Activated T-helper 1 cell treated with anti-CD3 and anti-CD28 coated beads, Interleukin-12 subunit alpha, Interleukin-12 subunit beta, Interleukin-2, Interleukin-4 antibody, amounts not matched to agents 30 ng/mL and 10 ng/mL and 1 ng/mL, durations not matched to agents 14 hours and 24 hours and 36 hours (primary cell): ENCODE results near the gene SYNGR2. TPM values are rescaled to one million over a fixed set of nuclear protein-coding genes. Genes with fewer than 3 reads are reported as not detected.

Experiments used
- DNase-seq: peaks from one replicate; pipeline ENCODE4 v3.0.0; 2021; ENCODE audit warnings: low spot score
- H3K27ac Mint-ChIP-seq: one replicate; pipeline ENCODE4 v1.8.0; 2021; ENCODE audit warnings: mild to moderate bottlenecking, mixed read lengths
- H3K27me3 Mint-ChIP-seq: one replicate; pipeline ENCODE4 v1.8.0; 2022; ENCODE audit warnings: mild to moderate bottlenecking, moderate library complexity, mixed read lengths; ENCODE audit not compliant: insufficient read depth
- H3K36me3 Mint-ChIP-seq: one replicate; pipeline ENCODE4 v1.8.0; 2021; ENCODE audit warnings: low read depth, mixed read lengths
- H3K4me1 Mint-ChIP-seq: one replicate; pipeline ENCODE4 v1.8.0; 2021; ENCODE audit warnings: low read depth, mixed read lengths
- H3K4me3 Mint-ChIP-seq: one replicate; pipeline ENCODE4 v1.8.0; 2021; ENCODE audit warnings: mild to moderate bottlenecking, moderate library complexity, mixed read lengths
- H3K9me3 Mint-ChIP-seq: one replicate; pipeline ENCODE4 v1.8.0; 2021; ENCODE audit warnings: mixed read lengths
- intact Hi-C: fragments of 100-400 bp; cut with micrococcal nuclease; formaldehyde crosslinking; loops from one replicate; pipeline ENCODE4 v1.15.1; 2024
- total RNA-seq: library from RNA; stranded (reverse); gene quantifications from 2 replicates; pipeline ENCODE4 v1.2.3, GENCODE V29; 2022

SYNGR2 gene
- total RNA-seq, 1 donor from 2014 or later = 131 TPM

- intact Hi-C loops = no loop called here
- Mint-ChIP-seq H3K9me3 (no peaks in the 10 kb centered on the region), H3K27me3 (no peaks in the 10 kb centered on the region), H3K4me1 (peaks cover 57% of the 10 kb centered on the region), H3K4me3 (peak overlapping the region; percentile 90), H3K36me3 (peaks cover 31% of the 10 kb centered on the region), H3K27ac (peak overlapping the region; percentile 67)
- DNase-seq = no peak
Measured at GRCh38 chr17:78125976-78126894, 42.1 kb upstream of the SYNGR2 start.

- H3K27me3 Mint-ChIP-seq = no peaks in the 10 kb centered on the region
- peak overlapping the region; percentile 90 for H3K4me3 Mint-ChIP-seq
- intact Hi-C loops = no loop called here
- peaks cover 51% of the 10 kb centered on the region for H3K4me1 Mint-ChIP-seq
- no peaks in the 10 kb centered on the region for H3K9me3 Mint-ChIP-seq
- no peak for DNase-seq
- peaks cover 26% of the 10 kb centered on the region for H3K36me3 Mint-ChIP-seq
- peak overlapping the region; percentile 87 for H3K27ac Mint-ChIP-seq
Measured at GRCh38 chr17:78126895-78127238, 41.5 kb upstream of the SYNGR2 start.

GRCh38 chr17:78127239-78127887 lies 41.0 kb upstream of the SYNGR2 start:
- peak overlapping the region; percentile 87 for H3K27ac Mint-ChIP-seq
- peaks cover 25% of the 10 kb centered on the region for H3K36me3 Mint-ChIP-seq

GRCh38 chr17:78127888-78128550 lies 40.4 kb upstream of the SYNGR2 start:
- H3K4me3 Mint-ChIP-seq = peak overlapping the region; percentile 90
- no peaks in the 10 kb centered on the region for H3K9me3 Mint-ChIP-seq
- H3K4me1 Mint-ChIP-seq = peaks cover 44% of the 10 kb centered on the region
- no peaks in the 10 kb centered on the region for H3K27me3 Mint-ChIP-seq
- H3K27ac Mint-ChIP-seq = peak overlapping the region; percentile 87
- peaks cover 22% of the 10 kb centered on the region for H3K36me3 Mint-ChIP-seq
- intact Hi-C loops = loop anchor here (1.0 to 2.0 kb wide), 2 partner anchors 40 to 1391 kb away; partner anchors contain the start of genes SRSF2 and SYNGR2
- no peak for DNase-seq

More at GRCh38 chr17:78127239-78127887, 41.0 kb upstream of the SYNGR2 start:
- Mint-ChIP-seq H3K4me1 (peaks cover 48% of the 10 kb centered on the region), H3K9me3 (no peaks in the 10 kb centered on the region), H3K4me3 (peak overlapping the region; percentile 90), H3K27me3 (no peaks in the 10 kb centered on the region)
- DNase-seq = peak; percentile 67
- intact Hi-C loops = no loop called here

DNA sequence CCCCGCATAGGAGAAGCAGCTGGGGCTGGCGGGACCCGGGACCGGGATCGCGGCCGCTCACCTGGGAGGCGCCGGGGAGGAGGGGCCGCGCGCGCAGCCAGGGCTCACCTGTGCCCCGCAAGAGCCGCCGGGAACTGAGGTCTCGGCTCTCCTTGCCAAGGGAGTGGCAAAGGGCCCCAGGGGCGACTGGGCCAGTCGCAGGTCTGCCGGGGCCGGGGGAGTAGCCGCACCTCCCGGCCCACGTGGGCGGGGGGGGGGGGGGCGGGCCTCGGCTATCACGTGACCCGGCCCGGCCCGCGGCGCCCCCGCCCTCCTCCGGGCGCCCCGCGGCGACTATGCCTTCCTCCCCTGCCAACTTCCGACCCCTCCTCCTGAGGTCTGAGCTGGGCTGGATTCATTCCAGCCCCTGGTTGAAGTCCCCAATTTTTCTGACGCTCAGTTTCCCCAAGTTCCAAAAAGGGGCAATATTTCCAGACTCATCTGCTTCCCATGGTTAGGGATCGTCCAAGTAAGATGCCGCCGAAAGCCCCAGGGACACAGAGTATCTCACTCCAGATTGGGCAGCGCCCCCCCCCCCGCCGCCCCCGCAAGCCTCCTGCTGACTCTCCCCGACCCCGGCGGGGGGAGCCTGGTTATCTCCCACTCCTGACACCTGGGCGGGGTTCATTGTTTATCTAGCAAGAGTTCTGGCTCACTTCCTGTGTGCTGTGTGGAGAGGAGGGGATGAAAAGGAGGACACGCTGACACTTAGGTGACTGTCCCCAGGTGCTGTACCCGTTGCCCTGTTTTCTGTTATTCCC lies 39.6 kb upstream of the SYNGR2 start, which contains the start of gene TMC6:
Gene TMC6, minus strand, starts transcription at position 205 of the 800 bp plus-strand sequence. CDS start 1,923 bp downstream, outside the sequence.
- peak within 1 kb of the TSS; percentile 98 for H3K4me3 Mint-ChIP-seq
- intact Hi-C loops = loop anchor here (1.0 to 2.0 kb wide), 4 partner anchors 7 to 1392 kb away; partner anchors contain the start of genes AFMID, SRSF2, SYNGR2 and TK1
- peaks cover 44% of the 10 kb centered on the region for H3K4me1 Mint-ChIP-seq
- H3K9me3 Mint-ChIP-seq = no peaks in the 10 kb centered on the region
- H3K36me3 Mint-ChIP-seq = peaks cover 21% of the 10 kb centered on the region
- H3K27ac Mint-ChIP-seq = peak within 1 kb of the TSS; percentile 99
- H3K27me3 Mint-ChIP-seq = no peaks in the 10 kb centered on the region
- peak; percentile 56 for DNase-seq

DNA sequence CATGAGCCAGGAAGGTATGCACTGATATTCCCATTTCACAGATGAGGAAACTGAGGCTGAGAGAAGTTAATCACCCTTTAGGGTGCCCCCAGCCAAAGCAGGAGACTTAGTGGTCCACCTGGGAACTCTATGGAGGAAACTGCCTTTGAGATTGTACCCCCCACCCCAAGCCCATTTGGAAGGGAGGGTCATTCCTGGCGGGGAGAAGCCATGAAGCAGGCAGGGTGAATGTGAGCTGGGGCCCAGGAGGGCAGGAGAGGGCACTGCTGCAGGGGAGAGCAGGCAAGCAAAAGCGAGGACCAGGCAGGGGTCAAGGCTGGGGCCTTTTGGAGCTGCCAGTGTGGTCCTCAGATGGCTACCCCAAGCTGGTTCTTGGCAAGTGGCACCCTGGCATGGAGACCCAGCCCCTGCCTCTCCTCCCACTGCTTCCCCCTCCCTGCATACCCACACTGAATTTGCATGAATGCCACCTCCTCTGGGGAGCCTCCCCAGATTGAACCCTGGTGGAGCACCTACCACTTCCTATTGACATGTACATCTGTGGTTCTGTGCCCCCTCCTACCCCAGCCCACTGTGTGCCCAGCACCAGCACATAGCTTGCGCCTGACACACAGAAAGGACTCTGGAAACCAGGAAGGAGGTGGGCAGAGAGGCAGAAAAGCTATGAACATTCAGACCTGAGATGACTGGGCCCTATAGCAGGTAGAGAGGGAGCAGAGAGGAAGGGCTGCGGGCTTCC lies 38.9 kb upstream of the SYNGR2 start:
- intact Hi-C loops = loop anchor here (1.0 to 5.0 kb wide), 10 partner anchors 8 to 1402 kb away; partner anchors contain the start of genes AFMID, JMJD6, METTL23 and SRSF2
- peak overlapping the region; percentile 98 for H3K4me3 Mint-ChIP-seq
- peak overlapping the region; percentile 99 for H3K27ac Mint-ChIP-seq
- H3K4me1 Mint-ChIP-seq = peaks cover 49% of the 10 kb centered on the region
- peaks cover 26% of the 10 kb centered on the region for H3K36me3 Mint-ChIP-seq
- H3K27me3 Mint-ChIP-seq = no peaks in the 10 kb centered on the region
- no peak for DNase-seq
- H3K9me3 Mint-ChIP-seq = no peaks in the 10 kb centered on the region

GRCh38 chr17:78130090-78130436 lies 38.3 kb upstream of the SYNGR2 start:
- peaks cover 30% of the 10 kb centered on the region for H3K36me3 Mint-ChIP-seq
- peak overlapping the region; percentile 99 for H3K27ac Mint-ChIP-seq
- H3K4me1 Mint-ChIP-seq = peaks cover 54% of the 10 kb centered on the region
- H3K9me3 Mint-ChIP-seq = no peaks in the 10 kb centered on the region
- H3K4me3 Mint-ChIP-seq = peak overlapping the region; percentile 98
- no peak for DNase-seq
- intact Hi-C loops = loop anchor here (1.0 to 5.0 kb wide), 7 partner anchors 10 to 1403 kb away; partner anchors contain the start of genes JMJD6, METTL23 and TNRC6C
- no peaks in the 10 kb centered on the region for H3K27me3 Mint-ChIP-seq

- no peaks in the 10 kb centered on the region for H3K9me3 Mint-ChIP-seq
- intact Hi-C loops = loop anchor here (1.0 to 5.0 kb wide), 7 partner anchors 10 to 1403 kb away; partner anchors contain the start of genes JMJD6, METTL23 and TNRC6C
Measured at GRCh38 chr17:78130437-78131101, 37.8 kb upstream of the SYNGR2 start, which contains the start of gene TMC8. TMC8 (plus strand) TSS chr17:78130771; CDS start chr17:78131589, 818 bp downstream.

GRCh38 chr17:78131172-78132083 lies 37.0 kb upstream of the SYNGR2 start:
- no peaks in the 10 kb centered on the region for H3K9me3 Mint-ChIP-seq
- no peaks in the 10 kb centered on the region for H3K27me3 Mint-ChIP-seq

More at GRCh38 chr17:78130437-78131101, 37.8 kb upstream of the SYNGR2 start, which contains the start of gene TMC8:
- Mint-ChIP-seq H3K27me3 (no peaks in the 10 kb centered on the region), H3K27ac (peak within 1 kb of the TSS; percentile 99), H3K4me1 (peaks cover 57% of the 10 kb centered on the region), H3K4me3 (peak within 1 kb of the TSS; percentile 98), H3K36me3 (peaks cover 32% of the 10 kb centered on the region)
- DNase-seq = peak; percentile 79

GRCh38 chr17:78132084-78132676 lies 36.2 kb upstream of the SYNGR2 start:
- H3K27ac Mint-ChIP-seq = peak overlapping the region; percentile 83
- peak; percentile 65 for DNase-seq
- peak overlapping the region; percentile 86 for H3K4me3 Mint-ChIP-seq
- H3K9me3 Mint-ChIP-seq = no peaks in the 10 kb centered on the region
- H3K36me3 Mint-ChIP-seq = peaks cover 39% of the 10 kb centered on the region
- intact Hi-C loops = loop anchor here (2.0 to 5.0 kb wide), 6 partner anchors 111 to 1405 kb away; partner anchors contain the start of genes JMJD6, METTL23 and TNRC6C
- H3K4me1 Mint-ChIP-seq = peaks cover 65% of the 10 kb centered on the region
- no peaks in the 10 kb centered on the region for H3K27me3 Mint-ChIP-seq

More at GRCh38 chr17:78131172-78132083, 37.0 kb upstream of the SYNGR2 start:
- intact Hi-C loops = loop anchor here (2.0 to 5.0 kb wide), 6 partner anchors 111 to 1404 kb away; partner anchors contain the start of genes JMJD6, METTL23 and TNRC6C
- DNase-seq = peak; percentile 48
- Mint-ChIP-seq H3K36me3 (peaks cover 37% of the 10 kb centered on the region), H3K27ac (peak overlapping the region; percentile 99), H3K4me1 (peaks cover 62% of the 10 kb centered on the region), H3K4me3 (peak overlapping the region; percentile 98)
